Thyroid gland (tissue), 4 donors: ENCODE results near the gene C19orf12. TPM values are rescaled to one million over a fixed set of nuclear protein-coding genes. Genes with fewer than 3 reads are reported as not detected.

Experiments used
- DNase-seq, 2 donors: peaks; one replicate each; pipeline ENCODE4 v3.0.0-alpha.2; 2019
- H3K27ac ChIP-seq, 3 donors: fragments of 200-600 bp; sonication (generic); 1 replicate in 2 of 3; 2 replicates in 1 of 3; pipeline ENCODE4 v1.5.1; 2016 to 2019; ENCODE audit warnings: mild to moderate bottlenecking in 1 of 3, moderate library complexity in 1 of 3
- H3K27me3 ChIP-seq: fragments of 200-600 bp; sonication (generic); one replicate; pipeline ENCODE4 v1.5.1; 2019
- H3K36me3 ChIP-seq, 2 donors: fragments of 200-600 bp; sonication (generic); one replicate each; pipeline ENCODE4 v1.5.1; 2016 to 2019
- H3K4me1 ChIP-seq, 2 donors: fragments of 200-600 bp; sonication (generic); one replicate each; pipeline ENCODE4 v1.5.1; 2017 to 2019
- H3K4me3 ChIP-seq, 3 donors: fragments of 200-600 bp; sonication (generic); replicated peaks in 1 of 3; 1 replicate in 2 of 3; 2 replicates in 1 of 3; pipeline ENCODE4 v1.5.1; 2016; ENCODE audit warnings: mild to moderate bottlenecking in 1 of 3
- H3K9me3 ChIP-seq: fragments of 200-600 bp; sonication (generic); one replicate; pipeline ENCODE4 v1.5.1; 2017
- CTCF ChIP-seq, 6 experiments: fragments of 200-600 bp in 3 of 6; fragments of 450-650 bp in 3 of 6; sonication (generic) in 3 of 6; IDR thresholded peaks; one replicate each; pipeline ENCODE4 v1.5.1; 2016 to 2019; ENCODE audit warnings: antibody characterized with exemption in 6 of 6, mild to moderate bottlenecking in 2 of 6, inconsistent platforms in 1 of 6, moderate library complexity in 1 of 6
- POLR2A ChIP-seq, 2 donors: fragments of 450-650 bp; IDR thresholded peaks; one replicate each; pipeline ENCODE4 v1.6.1; 2017; ENCODE audit warnings: antibody characterized with exemption in 2 of 2, mild to moderate bottlenecking in 2 of 2, moderate library complexity in 1 of 2
- WGBS, 2 donors: methylation state at CpG; one replicate each; pipeline ENCODE4 v1.1.5; 2017; 5-methylcytosine and 5-hydroxymethylcytosine counted together
- intact Hi-C: fragments of 100-400 bp; cut with DNase I; formaldehyde crosslinking; loops from one replicate; pipeline ENCODE4 v1.15.1; 2023
- total RNA-seq, 4 donors: library from RNA; depleted of rRNA; stranded (reverse); fragments of >200 nt; gene quantifications; one replicate each; pipeline ENCODE4 v1.2.3, GENCODE V29; 2016

The C19orf12 gene
- total RNA-seq, 4 donors from 2014 or later = 24.4 to 34.0 (median 31.9) TPM

GRCh38 chr19:29663861-29664752 is 51.0 kb downstream of the C19orf12 start:
- Histone ChIP-seq H3K9me3 (no peaks in the 10 kb centered on the region), H3K27ac (peak overlapping the region in 2 of 3 donors; percentile 56 to 63), H3K4me1 (peaks cover 26 to 60% of the 10 kb centered on the region in 2 donors), H3K27me3 (no peaks in the 10 kb centered on the region), H3K36me3 (no peaks in the 10 kb centered on the region), H3K4me3 (no peak overlapping the region)
- no peak for DNase-seq
- intact Hi-C loops = loop anchor here (10.0 kb wide), 1 partner anchor 51 kb away; the partner anchor contains the start of gene C19orf12
- TF ChIP-seq POLR2A (IDR thresholded peaks at IDR 0.05) (no peak), CTCF (IDR thresholded peaks at IDR 0.05) (no peak)
- 92 to 93% methylated on average over 19 of the region's 19 CpGs for WGBS, 2 donors

DNA sequence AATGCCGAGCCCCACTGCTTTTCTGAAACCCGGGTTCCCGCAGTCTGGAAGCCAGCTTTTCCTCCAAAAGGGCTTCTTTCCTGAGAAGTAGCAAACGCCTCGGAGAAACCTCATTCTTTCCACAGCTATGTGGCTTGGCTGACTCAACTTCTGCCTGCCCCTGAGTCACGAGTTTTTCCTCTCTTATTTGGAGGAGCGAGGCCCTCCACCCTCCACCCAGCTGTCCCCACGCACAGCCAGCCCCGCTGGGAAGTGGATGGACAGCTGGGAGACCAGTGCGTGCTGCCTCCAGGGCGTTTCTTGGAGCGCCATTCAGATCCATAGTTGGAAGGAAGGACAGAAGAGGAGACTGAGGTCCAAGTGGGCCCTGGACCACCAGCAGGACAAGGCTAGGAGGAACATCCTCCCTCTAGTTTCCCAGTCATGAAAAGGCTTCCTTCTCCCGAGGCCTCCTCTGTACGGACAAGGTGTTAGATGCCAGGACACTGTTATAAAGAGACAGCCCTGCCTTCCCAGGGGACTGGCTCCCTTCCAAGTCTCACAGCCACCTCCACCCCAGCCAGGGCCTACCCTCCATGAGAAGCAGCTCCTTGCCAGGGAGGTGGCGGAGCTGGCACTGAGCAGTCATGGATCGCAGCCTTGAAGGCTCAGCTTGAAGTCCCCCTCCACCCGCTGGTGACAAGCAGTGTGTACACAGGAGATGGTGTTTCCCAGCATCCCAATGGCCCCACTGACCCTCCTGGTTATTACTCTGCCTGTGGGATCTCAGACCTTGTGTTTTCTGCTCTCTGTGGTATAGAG is 52.3 kb downstream of the C19orf12 start:
- H3K36me3 ChIP-seq = no peaks in the 10 kb centered on the region
- peaks cover 26 to 47% of the 10 kb centered on the region in 2 donors for H3K4me1 ChIP-seq
- intact Hi-C loops = loop anchor here (10.0 kb wide), 1 partner anchor 52 kb away; the partner anchor contains the start of gene C19orf12
- H3K4me3 ChIP-seq = no peak overlapping the region
- 38 to 62% methylated on average over 13 to 15 of the region's 17 CpGs for WGBS, 2 donors
- H3K27ac ChIP-seq = peak overlapping the region; percentile 55 to 63 (median 56)
- DNase-seq = peak; percentile 84
- H3K9me3 ChIP-seq = no peaks in the 10 kb centered on the region
- TF ChIP-seq POLR2A (IDR thresholded peaks at IDR 0.05) (no peak), CTCF (IDR thresholded peaks at IDR 0.05) (no peak)
- no peaks in the 10 kb centered on the region for H3K27me3 ChIP-seq

DNA sequence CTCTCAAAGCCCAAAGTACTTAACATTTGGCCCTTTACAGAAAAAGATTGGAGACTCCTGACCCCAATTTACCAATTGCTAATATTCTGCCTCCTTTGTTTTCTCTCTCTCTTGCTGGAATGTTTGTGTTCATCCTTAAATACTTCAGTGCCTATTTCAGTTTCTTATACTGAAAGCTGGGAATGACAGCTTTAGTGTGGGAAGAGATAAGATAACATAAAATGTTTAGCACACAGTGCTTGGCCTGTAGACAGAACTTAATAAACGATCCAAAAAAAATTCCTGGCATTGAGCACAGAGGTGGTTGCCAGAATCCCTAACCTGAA is 52.8 kb downstream of the C19orf12 start:
- 16 to 19% methylated on average over 1 of the region's 1 CpG for whole genome bisulfite sequencing, 2 donors
- Histone ChIP-seq H3K27ac (peak overlapping the region; percentile 55 to 63 (median 56)), H3K27me3 (no peaks in the 10 kb centered on the region), H3K36me3 (no peaks in the 10 kb centered on the region), H3K4me1 (peaks cover 22 to 42% of the 10 kb centered on the region in 2 donors), H3K9me3 (no peaks in the 10 kb centered on the region), H3K4me3 (no peak overlapping the region)
- intact Hi-C loops = loop anchor here (10.0 kb wide), 1 partner anchor 53 kb away; the partner anchor contains the start of gene C19orf12
- DNase-seq = no peak
- TF ChIP-seq CTCF (IDR thresholded peaks at IDR 0.05) (no peak), POLR2A (IDR thresholded peaks at IDR 0.05) (no peak)

GRCh38 chr19:29660835-29661234 is 54.2 kb downstream of the C19orf12 start:
- WGBS, 2 donors = 71 to 74% methylated on average over 10 of the region's 10 CpGs
- Histone ChIP-seq H3K27ac (no peak overlapping the region), H3K27me3 (no peaks in the 10 kb centered on the region), H3K9me3 (no peaks in the 10 kb centered on the region), H3K36me3 (no peaks in the 10 kb centered on the region), H3K4me3 (no peak overlapping the region), H3K4me1 (peaks cover 13 to 29% of the 10 kb centered on the region in 2 donors)
- no peak for DNase-seq
- intact Hi-C loops = loop anchor here (10.0 kb wide), 1 partner anchor 54 kb away; the partner anchor contains the start of gene C19orf12
- TF ChIP-seq CTCF (IDR thresholded peaks at IDR 0.05) (no peak), POLR2A (IDR thresholded peaks at IDR 0.05) (no peak)
